ENCODE data around the gene SIX2.

Gene SIX2

GRCh38 chr2:45018023-45018422 lies 8.8 kb upstream of the SIX2 start:
- no peak for DNase-seq (ENCODE audit: low read depth in 2 of 2)

GRCh38 chr2:45014831-45015230 lies 5.6 kb upstream of the SIX2 start:
- no peak for DNase-seq (ENCODE audit: low read depth in 2 of 2)

- DNase-seq (ENCODE audit: low read depth in 2 of 2): no peak
Observed at GRCh38 chr2:45014016-45014702, 4.9 kb upstream of the SIX2 start.

DNA sequence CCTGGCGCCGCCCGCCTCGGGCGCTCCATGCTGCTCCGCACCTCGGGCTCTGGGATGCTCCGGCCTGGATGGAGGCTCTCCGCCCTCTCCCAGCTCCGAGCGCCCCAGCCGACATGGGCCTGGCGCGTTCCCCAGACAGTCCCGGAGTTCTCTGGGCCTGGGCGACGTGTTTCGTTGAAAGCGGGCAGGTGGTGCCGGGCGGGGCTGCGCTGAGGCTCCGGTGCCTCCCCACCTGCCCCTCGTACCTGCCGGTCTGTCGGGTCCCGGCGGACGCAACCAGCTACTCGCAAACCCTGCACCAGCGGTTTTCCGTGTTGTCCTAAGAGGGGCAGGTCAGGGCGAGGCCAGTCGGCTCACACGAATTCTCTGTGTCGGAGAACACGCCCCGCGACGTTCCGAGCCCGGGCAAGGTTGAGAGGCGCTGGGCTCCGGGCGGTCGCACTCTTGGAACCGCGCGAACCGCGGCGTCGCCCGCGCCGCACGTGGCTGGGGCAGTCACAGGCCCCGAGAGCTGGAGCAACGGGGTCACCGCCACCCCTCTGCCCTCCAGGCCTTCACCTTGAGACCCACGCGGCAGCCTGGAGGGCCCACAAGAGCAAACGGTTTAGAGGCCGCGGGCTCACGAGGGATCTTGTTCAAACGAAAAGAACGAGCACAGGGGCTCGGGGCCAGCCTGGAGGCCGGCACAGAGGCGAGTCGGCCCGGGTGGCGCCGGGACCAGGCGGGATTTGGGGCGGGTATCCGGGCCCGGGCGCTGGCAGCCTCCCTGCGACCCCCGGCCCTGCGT lies 4.2 kb upstream of the SIX2 start:
- no peak for DNase-seq (ENCODE audit: low read depth in 2 of 2)

DNA sequence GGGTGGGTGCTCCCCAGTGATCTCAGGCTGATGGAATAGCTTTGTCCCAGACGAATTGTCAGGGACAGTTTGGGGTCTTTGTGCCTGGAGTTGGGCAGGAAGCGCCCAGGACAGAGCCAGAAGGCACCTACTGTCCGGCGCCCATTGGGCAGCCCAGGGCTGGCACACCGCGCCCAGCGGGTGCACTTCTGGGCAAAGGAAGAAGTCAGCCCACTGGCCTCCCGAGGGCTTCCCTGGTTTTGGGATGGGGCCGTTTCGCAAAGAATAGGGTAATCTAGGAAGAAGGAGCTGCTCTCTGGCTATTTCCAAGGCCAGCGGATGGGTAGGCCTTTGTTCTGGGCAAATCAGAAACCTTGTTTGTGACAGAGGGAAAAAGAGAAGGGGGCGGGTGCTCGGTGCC lies 3.5 kb upstream of the SIX2 start:
- no peak for DNase-seq (ENCODE audit: low read depth in 2 of 2)

DNA sequence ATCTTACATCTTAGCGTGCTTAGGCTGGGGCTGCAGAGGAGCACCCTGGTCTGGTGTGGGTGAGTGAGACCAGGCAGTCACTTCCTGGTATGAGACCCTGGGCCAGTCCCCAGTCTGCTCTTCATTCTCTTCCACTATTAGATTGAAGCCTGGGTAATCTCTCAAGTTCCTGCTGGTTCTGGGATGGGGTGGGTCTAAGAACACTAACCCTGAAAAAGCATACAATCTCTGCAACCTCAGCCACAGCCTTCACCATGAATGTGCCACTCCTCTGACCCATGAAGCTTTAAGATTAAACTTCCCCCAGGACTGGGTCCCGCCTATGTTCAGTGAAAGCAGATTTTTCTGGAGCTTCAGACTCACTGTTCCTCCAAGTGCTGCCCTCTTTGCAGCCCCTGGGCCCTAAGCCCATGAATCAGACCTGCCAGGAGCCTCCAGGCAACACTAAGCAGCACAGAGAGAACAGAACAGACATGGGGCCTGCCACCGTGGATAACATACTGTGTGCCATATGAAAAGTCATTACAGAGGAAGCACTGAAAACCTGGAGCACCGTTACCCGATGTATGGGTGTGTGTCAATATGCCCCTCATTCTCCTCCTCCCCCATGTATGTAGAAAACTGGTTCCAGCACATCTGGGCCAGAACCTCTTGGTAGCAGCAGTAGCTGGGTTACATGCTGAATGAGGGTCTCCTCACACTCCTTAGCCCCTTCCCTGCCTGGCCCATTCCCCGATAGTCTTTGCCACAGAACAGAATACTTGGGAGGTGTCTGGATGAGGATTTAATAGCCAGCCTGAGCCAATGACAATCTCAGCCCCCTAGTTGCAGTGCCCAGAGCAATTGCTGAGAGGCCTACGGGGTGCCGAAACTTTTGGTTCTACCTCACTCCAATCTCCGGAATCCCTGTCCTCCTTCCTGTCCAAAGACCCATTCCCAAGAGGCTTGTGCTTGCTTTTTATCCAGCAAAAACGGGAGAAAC lies 2.7 kb upstream of the SIX2 start:
- DNase-seq (ENCODE audit: low read depth in 2 of 2): no peak

DNA sequence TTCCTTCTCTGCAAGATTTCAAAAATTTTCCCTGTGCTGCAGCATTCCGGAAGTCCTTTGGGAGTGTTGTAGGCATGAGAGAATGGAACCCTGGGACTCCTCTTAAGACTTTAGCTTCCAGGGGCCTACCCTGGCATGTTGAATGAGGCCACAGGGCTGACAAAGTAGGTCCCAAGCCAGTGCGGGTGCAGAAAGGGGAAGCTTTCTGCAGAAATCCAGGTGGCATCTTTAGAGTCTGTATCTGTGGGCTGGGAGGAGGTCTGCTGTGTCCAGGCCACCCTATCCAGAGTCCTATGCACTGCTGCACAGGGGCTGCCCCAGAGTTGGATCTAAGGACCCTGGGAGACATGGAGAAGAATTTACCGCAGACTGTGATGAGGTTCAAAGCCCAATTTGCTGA lies 1.9 kb upstream of the SIX2 start:
- DNase-seq (ENCODE audit: low read depth in 2 of 2): no peak

GRCh38 chr2:45010702-45011012 lies 1.4 kb upstream of the SIX2 start:
- no peak for DNase-seq (ENCODE audit: low read depth in 2 of 2)

- DNase-seq (ENCODE audit: low read depth in 2 of 2): no peak
Observed at GRCh38 chr2:45009928-45010701, 863 bp upstream of the SIX2 start.

DNA sequence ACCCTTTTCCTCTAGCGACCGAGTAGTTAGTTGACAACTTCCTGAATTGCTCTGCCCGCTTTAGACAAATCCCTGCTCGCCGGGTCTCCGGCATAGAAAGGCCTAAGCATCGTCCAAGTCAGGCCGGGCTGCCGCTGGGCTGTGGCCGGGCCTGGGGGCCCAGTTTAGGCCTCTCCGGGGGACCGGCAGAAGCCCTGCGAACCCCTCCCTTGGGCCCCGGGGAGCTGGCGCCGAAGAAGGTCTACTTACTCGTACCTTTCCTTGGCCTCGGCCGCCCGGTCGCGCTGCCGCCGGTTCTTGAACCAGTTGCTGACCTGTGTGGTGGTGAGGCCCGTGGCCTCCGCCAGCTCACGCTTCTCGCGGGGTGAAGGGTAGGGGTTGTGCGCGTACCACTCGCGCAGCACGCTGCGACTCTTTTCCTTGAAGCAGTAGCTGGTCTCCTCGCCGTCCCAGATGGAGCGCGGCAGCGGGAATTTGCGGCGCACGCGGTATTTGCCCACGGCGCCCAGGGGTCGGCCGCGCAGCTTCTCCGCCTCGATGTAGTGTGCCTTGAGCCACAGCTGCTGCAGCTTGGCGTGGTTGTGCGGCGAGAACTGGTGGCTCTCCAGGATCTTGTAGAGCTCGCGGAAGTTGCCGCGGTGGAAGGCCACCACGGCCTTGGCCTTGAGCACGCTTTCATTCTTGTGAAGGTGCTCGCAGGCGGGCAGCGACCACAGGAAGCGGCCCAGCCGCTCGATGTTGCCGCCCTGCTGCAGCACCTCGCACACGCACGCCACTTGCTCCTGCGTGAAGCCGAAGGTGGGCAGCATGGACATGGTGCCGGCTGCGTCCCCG lies 739 bp downstream of the SIX2 start:
- no peak for DNase-seq (ENCODE audit: low read depth in 2 of 2)

- no peak for DNase-seq (ENCODE audit: low read depth in 2 of 2)
Observed at GRCh38 chr2:45007961-45008295, 1.3 kb downstream of the SIX2 start.

DNA sequence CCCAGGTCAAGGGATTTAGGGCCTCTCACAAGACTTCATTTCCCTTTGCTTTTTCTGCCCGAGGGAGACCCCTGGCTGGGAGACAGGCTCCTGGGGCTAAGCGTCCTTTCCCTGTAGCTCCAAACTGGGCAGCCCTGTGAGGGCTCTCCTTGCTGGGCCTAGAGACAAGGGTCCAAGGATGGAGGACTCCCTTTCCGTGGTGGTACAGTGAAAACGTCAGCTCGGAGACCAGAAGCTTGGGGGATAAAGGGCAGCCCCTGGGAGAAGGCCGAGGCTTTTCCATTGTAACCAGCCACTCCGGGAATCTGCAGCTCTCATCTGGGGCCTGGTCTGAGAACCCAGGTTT lies 2.3 kb downstream of the SIX2 start:
- DNase-seq (ENCODE audit: low read depth in 2 of 2): no peak

DNA sequence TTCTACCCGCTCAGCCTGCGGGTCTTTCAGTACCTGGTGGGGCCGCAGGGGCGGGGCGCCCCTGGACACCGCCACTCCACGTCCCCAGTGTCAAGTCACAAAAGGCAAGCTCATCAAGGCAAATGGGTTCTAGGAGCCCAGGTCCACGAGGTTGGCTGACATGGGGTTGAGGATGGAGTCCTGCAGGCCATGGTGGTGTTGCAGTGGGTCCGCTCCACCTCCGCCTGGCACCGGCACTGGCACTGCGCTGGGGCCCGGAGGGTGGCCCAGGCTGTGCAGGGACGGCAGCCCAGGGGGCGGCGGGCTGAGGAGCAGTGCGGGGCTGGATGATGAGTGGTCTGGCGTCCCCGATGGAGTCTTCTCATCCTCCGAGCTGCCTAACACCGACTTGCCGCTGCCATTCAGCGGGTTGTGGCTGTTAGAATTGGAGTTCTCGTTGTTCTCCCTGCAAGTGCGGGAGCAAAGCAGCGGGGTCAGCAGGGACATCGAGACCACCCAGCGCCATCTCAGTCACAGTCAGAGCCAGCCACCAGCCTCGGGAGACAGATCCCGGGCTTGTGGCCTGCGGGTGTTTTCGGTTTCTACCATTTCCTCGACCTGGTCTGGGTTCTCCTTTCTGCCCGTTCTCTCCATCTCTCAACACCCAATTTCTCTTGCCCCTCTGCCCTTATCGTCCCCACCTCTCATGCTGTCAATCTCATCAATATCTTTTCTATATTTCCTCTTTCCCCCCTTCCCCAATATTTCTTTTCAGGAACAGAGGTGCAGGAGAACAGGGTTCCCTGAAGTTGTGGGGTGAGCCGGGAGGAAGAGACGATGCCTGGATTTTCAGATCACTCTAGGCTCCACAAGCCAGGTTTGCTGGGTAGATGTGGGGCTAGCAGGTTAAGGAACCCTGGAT lies 3.0 kb downstream of the SIX2 start:
- no peak for DNase-seq (ENCODE audit: low read depth in 2 of 2)

DNA sequence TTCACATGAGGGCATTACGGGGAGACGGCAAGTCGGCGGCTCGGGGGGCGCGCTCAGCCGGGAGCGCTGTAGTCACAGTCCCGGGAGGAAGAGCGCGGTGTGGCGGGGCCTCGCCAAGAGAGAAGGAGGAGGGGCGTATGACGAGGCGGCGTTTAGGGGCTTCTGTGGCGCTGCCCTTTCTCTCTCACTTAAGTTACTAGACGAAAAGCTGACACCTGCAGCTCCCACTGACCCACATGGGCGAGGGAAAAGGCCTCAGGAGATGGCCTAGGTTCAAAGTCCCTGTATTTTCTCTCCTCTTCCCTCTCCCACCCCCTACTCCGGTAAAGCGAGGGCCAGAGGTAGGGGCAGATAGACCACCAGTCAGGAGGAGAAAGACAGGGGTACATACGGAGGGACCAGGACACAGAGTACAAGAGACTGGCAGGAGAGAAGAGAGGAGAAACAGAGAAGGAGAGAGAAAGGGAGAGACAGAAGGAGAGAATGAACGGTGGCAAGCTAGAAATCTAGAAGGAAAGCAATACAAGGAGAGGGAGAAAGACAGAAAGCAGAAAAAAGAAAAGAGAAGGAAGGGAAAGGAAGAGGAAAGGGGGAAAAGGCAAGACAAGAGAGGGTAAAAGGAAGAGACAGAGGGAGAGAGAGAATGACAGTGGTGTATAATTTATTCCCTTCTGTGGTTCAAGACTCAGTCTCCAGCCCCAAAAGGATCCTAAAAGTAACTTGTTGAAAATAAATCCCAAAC lies 3.8 kb downstream of the SIX2 start:
- DNase-seq (ENCODE audit: low read depth in 2 of 2): no peak

DNA sequence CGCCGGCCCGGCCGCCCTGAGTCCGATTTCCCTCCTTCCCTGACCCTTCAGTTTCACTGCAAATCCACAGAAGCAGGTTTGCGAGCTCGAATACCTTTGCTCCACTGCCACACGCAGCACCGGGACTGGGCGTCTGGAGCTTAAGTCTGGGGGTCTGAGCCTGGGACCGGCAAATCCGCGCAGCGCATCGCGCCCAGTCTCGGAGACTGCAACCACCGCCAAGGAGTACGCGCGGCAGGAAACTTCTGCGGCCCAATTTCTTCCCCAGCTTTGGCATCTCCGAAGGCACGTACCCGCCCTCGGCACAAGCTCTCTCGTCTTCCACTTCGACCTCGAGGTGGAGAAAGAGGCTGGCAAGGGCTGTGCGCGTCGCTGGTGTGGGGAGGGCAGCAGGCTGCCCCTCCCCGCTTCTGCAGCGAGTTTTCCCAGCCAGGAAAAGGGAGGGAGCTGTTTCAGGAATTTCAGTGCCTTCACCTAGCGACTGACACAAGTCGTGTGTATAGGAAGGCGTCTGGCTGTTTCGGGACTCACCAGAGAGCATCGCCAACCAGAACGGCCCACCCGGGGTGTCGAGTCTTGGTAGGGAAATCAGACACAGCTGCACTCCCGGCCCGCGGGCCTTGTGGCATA lies 4.6 kb downstream of the SIX2 start:
- DNase-seq (ENCODE audit: low read depth in 2 of 2): no peak

DNA sequence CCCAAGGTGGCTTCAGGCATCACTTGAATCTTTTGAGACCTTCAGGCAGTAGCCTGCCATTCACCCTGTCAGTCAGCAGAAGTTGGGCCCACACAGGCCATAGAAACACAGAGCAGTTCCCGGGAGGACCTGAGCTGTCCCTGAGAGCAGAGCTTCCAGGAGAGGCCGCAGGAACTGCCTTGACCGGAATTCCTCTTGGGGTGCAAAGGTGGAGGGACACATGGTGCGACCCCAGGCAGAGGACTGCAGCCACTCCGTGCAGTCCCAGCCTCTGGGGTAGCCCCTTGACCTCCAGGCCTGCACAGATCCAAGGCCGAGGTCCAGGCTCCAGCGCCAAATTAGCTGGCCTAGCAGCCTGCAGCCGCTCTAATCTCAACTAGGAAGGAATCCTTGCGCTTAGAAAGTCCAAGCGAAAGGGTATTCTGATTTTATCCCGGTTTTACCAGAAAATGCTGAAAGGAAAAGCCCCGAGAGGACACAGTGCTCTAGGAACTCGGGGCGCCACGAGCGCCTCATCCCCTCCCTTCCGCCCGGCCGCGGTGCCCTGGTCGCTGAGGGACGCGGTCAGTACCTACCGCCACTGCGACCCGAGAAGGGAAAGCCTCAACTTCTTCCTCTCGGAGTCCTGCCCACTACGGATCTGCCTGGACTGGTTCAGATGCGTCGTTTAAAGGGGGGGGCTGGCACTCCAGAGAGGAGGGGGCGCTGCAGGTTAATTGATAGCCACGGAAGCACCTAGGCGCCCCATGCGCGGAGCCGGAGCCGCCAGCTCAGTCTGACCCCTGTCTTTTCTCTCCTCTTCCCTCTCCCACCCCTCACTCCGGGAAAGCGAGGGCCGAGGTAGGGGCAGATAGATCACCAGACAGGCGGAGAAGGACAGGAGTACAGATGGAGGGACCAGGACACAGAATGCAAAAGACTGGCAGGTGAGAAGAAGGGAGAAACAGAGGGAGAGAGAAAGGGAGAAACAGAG lies 5.4 kb downstream of the SIX2 start:
- DNase-seq (ENCODE audit: low read depth in 2 of 2): no peak

- no peak for DNase-seq (ENCODE audit: low read depth in 2 of 2)
Observed at GRCh38 chr2:45002686-45003085, 6.6 kb downstream of the SIX2 start.

Measured in stimulated activated CD4-positive, alpha-beta T cell treated with anti-CD3 and anti-CD28 coated beads, Interleukin-15, amount 100 ng/mL, for 48 hours (primary cell).